Activated CD4-positive, alpha-beta T cell treated with anti-CD3 and anti-CD28 coated beads, Interleukin-2, Interleukin-6, amounts not matched to agents 100 ng/mL and 50 ng/mL, durations not matched to agents 16 hours and 8 hours (primary cell): ENCODE measurements around the gene IL24.

Source experiments
- DNase-seq: peaks from one replicate; pipeline ENCODE4 v3.0.0-alpha.2; 2020

Gene IL24

GRCh38 chr1:206882555-206882954 is 14.7 kb upstream of the IL24 start:
- DNase-seq: no peak

GRCh38 chr1:206883160-206883559 is 14.1 kb upstream of the IL24 start:
- no peak for DNase-seq

GRCh38 chr1:206883876-206884275 is 13.4 kb upstream of the IL24 start:
- no peak for DNase-seq

- DNase-seq: no peak
Measured at GRCh38 chr1:206885341-206886060, 11.7 kb upstream of the IL24 start.

DNA sequence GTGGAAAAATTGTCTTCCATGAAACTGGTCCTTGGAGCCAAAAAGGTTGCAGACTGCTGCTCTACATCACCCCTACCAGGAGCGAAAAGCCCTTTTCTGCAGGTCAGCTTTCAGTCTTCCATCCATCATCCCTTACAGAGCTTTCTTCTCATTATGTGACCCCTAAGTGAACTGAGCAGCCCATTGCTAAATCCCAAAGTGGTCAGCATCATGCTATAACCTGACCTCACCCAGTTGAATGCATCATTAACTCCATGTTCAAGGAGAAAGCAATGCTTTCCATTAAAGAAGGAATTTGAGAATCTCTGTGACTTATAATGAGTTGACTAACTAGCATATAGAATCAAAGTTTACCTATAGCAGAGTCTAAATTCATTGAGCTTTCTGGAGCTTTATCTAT is 10.4 kb upstream of the IL24 start:
- DNase-seq: no peak

- DNase-seq: no peak
Measured at GRCh38 chr1:206887701-206888100, 9.5 kb upstream of the IL24 start.

- no peak for DNase-seq
Measured at GRCh38 chr1:206890125-206891060, 6.8 kb upstream of the IL24 start.

DNA sequence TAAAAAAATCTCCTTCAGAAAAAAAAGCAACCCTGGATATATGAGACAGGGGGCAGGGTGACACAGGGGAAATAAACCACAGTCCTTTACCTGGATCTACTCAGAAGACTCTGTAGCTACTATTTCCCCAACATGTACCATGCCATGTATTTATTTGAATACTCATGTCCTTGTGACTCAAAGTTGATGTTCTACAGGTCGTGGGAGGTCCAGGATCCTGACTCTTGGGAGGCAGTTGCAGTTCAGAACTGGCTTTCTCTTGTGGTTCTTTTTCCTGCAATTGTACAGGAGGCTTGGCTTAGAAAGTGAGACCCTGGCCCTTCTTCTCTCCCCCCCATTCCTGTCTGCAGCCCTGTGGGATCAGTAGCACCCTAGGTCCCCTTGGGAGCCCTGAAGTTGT is 5.8 kb upstream of the IL24 start:
- DNase-seq: no peak

GRCh38 chr1:206892351-206892984 is 4.8 kb upstream of the IL24 start:
- DNase-seq: no peak

DNA sequence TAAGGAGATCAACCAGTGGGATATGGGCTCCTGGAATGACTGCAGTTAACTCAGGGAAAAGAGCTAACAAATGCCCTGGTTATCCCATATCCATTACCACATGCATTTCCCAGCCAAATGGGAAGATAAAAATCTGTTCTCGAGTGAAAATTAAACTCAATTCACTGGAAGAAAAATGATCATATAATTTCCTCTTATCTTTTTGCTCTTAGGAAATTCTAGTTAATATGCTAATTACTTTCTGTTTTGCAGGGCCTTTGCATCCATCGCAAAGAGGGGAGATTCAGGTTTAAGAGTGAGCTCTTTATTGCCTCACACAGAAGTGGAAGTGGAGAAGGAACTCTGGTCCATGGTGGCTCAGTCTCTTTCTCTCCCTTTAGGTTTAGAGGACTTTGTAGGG is 3.9 kb upstream of the IL24 start:
- no peak for DNase-seq

DNA sequence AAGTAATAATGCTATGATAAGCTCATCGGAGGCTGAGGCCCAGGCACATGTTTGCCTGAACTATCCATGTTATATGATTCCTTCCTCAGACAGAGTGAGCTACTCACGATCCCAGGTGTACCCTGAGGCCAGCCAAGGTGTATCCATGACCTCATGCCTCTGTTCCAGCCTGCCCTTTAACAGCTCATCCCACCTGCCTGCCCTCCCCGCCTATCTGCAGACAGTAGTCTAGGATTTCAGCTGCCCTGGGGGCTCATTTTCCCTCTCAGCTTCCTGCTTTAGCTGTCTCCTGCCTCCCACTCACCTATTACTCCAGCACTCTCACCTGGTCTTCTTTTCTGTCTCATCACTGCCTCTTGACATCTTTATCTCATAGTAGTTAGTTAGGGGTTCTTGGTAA is 1.9 kb upstream of the IL24 start:
- DNase-seq: no peak

DNA sequence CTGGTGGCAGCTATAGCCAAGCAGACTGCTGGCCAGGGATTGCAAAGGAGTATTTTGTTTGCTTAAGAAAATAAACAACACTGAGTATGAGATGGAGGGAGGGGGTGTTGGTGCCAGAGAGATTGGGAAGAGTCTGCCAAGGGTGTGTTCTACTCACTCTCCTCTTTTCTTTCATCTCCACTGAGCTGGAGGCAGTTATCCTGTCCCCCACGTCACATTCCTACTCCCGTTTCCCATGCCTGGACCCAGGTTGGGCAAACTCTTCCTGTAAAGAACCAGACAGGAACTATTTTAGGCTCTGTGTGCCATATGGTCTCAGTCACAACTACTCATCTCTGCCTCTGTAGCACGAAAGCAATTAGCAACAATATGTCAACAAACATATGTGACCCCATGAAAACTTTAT is 1.4 kb upstream of the IL24 start:
- no peak for DNase-seq

GRCh38 chr1:206896261-206896660 is 982 bp upstream of the IL24 start:
- DNase-seq: no peak

- DNase-seq: no peak
Measured at GRCh38 chr1:206898089-206898914, 1.1 kb downstream of the IL24 start.

DNA sequence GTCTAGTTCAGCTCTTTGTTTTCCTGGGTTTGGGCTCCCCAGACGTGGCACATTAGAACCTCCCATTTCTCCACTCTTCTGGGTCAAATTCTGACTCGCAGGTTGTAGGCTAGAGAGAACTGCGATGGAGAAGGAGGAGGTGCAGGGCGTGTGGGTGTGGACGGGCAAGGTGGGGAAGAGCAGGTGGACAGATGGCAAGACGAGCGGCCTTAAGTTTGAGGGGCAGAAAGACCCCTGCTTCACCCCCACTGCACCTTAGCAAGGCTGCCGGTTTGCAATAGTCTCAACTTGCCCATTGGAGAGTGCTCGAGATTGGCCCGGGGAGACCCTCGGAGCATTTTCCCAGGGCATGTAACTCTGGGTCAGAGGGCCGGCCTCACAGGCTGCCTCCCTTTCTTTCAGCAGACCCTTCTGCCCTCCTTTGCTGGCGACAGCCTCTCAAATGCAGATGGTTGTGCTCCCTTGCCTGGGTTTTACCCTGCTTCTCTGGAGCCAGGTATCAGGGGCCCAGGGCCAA is 1.7 kb downstream of the IL24 start:
- DNase-seq: no peak

GRCh38 chr1:206899717-206900116 is 2.5 kb downstream of the IL24 start:
- no peak for DNase-seq

GRCh38 chr1:206900149-206900548 is 2.9 kb downstream of the IL24 start:
- no peak for DNase-seq

DNA sequence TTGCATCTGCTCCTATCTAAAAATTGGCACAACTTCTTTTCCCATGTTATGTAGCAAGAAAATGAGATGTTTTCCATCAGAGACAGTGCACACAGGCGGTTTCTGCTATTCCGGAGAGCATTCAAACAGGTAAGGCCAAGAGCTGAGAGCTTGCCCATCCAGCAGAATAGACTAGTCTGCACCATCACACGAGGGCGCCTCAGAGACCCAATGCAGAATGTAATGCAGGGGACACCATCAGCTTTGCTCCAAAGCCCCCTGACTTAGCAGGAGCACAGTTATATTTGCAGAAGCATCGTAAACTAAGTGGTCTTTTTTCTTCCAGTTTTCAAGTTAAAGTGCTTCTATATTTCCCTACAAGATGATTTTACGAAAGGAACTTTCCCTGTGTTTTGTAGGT is 4.7 kb downstream of the IL24 start:
- DNase-seq: no peak

- DNase-seq: no peak
Measured at GRCh38 chr1:206902702-206903101, 5.5 kb downstream of the IL24 start.

GRCh38 chr1:206903687-206904086 is 6.4 kb downstream of the IL24 start:
- DNase-seq: no peak

- no peak for DNase-seq
Measured at GRCh38 chr1:206904423-206905142, 7.3 kb downstream of the IL24 start.
